GM08714 (cell line): ENCODE data around the gene METTL6.

Source experiments
- H3K4me3 ChIP-seq: fragments of 200-500 bp; sonication (Bioruptor generic); 2 replicates; pipeline ENCODE4 v1.5.1; 2014; ENCODE audit warnings: mild to moderate bottlenecking, low read length, inconsistent platforms
- ZNF274 ChIP-seq: IDR thresholded peaks from 2 replicates; pipeline ENCODE4 v1.6.1; 2012; ENCODE audit warnings: mild to moderate bottlenecking, low read depth, low read length

METTL6 gene

DNA sequence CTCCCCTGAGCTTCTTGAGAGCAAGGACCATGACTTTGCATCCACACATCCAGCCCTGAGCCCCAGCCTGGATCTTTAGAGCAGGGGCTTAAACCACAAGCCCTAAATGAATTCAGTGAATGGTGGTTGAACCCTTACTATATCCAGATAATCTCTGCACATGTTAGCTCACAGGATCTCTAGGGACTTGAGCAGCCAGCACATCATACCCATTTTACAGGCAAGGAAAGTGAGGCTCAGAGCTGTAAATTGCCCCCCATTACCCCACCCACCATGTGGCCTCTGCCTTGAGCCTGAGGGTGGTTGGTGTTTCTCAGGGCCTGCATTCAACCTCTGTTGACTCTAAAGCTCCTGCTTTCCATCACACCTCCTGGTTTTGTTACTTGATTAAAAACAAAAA, 27.6 kb upstream of the METTL6 start:
- no peak overlapping the region for H3K4me3 ChIP-seq
- TF ChIP-seq ZNF274 = no peak

DNA sequence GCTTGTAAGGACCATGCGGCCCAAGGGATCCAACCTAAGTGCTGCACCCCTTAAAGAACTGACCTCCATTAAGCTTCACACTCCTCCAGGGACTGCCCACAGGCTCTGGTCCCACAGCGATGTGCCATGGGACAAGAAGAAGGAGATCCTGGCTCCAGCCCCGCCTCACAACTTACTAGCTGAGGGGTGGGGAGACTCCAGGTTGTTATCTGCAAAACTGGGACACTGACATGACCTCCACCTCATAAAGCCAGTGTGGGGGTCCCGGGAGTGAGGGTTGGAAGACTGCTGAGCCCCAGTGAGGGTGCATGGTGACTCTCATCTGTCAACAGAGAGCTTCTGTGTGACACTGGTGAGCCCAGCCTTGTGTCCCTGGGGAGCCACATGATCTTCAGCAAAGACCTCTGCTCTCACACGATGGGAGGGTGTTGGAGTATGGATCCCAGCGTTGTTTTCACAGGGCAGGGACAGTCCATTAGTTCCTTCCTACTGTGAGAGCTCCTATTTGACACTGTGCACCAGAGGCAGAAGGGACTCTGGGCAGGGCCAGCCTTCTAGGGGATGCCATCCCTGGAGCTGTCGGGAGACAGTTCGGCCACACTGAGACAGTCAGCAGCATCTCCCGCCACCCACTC, 26.8 kb upstream of the METTL6 start:
- TF ChIP-seq ZNF274 = no peak
- H3K4me3 ChIP-seq = no peak overlapping the region

DNA sequence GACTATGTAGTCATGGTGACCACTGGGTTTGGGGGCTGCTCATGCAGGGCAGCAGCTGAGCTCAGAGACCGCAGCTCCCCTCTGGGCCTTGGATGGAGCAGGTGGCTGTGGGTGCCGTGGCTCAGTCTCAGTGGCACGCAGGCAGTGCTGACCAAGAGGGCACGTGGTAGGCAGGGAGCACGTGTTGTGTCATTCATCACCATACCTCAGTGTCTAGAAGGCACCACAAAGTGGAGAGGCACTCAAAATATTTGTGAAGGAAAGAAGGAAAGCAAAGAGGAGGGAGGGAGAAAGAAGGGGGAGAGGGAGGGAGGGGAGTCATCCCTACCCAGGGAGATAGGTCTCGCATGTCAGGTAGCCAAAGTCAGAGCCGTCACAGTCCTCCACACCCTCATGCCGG, 26.2 kb upstream of the METTL6 start:
- TF ChIP-seq ZNF274 = no peak
- no peak overlapping the region for H3K4me3 ChIP-seq

DNA sequence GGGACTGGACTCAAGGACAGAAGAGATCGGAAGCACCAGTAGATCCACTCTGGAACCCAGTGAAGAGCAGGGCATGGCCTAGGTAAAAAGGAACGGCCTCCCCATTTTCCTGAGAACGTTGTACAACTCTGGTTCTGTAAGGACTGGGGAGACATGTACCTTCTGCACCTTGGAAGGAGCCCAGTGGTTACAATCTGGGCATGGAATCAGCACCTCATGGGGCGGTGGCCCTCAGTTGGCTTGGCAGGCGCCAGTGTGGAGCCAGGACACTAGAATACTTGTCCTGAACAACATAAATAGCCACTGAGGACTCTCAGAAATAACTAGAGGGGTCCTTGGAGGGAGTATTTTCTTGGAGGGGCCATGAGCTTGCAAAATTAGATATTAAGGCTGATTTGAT, 25.6 kb upstream of the METTL6 start:
- H3K4me3 ChIP-seq = no peak overlapping the region
- TF ChIP-seq ZNF274 = no peak

DNA sequence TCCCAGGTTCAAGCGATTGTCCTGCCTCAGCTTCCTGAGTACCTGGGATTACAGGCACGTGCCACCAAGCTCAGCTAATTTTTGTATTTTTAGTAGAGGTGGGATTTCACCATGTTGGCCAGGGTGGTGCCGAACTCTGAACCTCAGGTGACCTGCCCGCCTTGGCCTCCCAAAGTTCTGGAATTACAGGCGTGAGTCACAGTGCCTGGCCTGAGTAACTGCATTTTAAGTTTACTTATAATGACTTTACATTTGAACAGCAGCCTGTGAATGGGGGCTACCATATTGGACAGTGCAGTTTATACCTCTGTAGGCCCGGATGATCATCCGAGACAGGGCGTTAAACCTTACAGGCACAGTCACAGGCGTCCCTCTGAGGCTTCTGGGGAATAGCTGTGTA, 24.8 kb upstream of the METTL6 start:
- H3K4me3 ChIP-seq = no peak overlapping the region
- TF ChIP-seq ZNF274 = no peak

DNA sequence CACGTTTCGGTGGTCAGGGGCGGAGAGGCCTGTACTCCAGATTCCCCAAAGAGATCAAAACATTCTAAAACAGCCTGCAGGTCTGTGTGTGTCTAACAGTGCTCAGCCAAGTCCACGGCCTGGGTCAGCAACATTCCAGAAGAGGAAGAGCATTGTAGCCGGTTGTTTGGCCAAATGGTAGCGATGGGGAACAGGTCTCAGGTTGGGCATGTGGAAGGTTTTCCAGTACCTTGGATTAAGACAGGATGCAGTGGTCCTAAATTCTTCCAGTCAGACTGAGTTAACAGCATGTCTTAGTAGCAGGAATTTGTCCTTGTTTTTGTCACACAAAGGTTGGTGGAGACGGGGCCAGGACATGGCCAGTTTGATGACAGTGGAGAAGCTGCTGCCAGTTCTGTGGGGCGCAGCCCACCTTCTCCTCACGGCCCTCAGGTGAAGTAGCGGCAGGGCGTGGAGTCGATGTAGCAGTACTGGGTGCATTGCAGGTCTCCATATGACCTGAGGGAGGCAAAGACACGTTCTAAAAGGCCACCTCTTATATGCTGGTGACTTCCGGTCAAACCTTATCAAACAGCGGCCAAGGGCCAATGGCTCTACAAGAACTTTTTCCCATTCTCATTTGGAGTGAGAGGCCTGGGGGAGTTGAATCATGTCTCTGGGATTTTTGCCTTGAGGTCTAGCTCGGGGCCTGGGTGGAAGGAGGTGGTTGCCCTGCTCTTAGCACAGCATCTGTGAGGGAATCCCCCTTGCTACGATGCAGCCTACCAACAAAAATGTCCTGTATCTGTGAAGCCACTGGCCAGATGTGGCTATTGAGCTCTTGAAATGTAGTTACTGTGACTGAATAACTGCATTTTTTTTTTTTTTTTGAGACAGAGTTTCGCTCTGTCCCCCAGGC, 24.1 kb upstream of the METTL6 start:
- no peak overlapping the region for H3K4me3 ChIP-seq
- no peak for TF ChIP-seq ZNF274

DNA sequence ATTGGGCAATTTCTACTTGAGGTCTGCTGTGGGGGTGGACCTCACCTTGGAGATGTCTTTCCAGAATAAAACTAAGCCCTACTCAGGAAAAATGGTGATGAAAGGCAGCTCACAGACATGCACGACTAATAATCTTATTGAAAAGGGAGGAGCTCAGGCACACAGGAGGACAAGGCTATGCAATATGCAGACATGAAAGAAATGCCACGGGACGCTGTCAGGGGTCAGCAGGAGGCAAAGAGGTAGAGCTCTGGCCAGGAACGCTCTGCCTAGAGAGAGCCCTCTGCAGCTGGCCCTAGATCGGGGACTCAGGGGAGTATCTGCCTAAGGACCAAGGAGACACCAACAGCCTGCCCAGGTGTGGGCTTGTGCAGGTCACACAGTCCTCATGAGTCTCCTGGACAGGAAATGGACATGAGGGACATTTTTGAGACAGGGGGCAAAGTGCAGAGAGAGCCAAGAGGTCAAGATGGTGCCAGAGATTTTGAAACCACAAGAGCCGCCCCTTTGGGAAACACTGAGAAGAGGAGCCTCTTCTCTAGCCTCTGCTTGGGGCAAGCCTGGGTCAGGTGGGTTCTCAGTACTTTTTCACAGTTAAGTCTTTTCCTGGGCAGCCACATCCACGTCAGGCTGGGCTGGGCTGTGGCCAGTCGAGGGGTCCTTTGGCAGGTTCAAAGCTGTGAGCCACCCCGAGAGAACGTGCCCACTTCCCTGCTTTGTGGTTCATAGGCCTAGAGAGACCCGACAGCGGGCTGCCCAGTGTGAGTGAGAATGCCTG, 23.3 kb upstream of the METTL6 start:
- no peak for TF ChIP-seq ZNF274
- no peak overlapping the region for H3K4me3 ChIP-seq

DNA sequence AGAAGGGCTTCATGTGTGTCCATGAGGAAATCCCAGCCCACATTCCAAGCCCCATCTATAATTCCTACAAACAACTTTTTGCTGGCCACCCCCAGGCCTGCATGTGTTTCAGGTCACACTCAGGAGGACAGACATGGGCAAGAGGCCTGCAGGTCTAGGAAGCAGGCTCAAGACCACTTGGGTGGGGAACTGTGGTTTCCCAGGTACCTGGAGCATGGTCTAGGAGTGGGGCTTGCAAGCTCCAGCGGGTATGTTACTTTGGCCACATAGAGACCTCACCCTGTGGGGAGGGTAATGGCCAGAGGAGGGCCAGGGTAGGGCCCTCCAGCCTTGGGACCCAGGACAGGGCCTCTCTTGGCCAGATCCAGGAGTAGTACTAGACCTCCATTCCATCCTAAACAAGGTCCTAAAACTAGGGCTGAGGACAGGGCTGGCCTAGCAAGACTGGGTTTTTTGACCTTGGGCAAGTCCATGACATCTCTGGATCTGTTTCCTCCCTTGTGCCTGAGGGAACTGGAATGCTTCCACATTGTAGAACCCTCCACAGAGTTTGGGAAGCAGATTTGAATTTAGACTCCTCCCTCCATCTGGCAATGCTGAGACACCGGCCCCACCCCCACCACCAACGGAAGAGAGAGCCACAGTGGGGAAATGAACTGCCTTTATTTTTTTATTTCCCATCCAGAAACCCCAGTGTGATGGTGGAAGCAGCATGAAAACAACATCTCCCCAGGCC, 22.3 kb upstream of the METTL6 start:
- H3K4me3 ChIP-seq = no peak overlapping the region
- TF ChIP-seq ZNF274 = no peak

DNA sequence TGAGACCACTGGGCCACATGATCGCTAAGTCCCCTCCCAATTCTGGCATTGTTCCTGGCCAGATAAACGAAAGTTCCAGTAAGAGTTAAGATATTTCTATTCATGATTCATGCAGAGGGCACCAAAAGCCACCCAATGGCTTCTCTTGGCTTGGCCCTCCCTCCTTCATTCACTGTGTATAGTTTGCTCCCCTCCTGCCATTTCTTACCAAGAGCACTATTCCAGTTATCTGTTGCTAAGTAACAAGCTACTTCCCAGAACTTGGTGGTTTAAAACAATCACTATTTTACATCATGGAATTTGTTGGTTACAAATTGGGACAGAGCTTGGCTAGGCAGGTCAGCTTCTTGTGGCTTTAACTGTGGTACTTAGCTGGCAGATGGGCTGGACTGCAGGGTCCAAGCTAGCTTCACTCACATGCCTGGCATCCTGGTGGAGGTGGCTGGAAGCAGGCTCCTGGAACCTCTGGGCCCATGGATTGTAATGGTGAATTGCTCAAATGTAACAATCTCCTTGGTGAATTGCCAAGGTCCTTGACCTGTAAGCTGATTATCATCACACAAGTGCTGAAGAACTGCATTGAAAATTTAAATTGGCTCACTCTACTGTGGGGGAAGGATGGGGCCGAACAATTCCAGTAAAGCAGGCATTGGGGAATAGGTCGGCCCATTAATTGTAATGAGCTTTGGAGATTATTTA, 16.6 kb upstream of the METTL6 start:
- TF ChIP-seq ZNF274 = no peak
- no peak overlapping the region for H3K4me3 ChIP-seq

DNA sequence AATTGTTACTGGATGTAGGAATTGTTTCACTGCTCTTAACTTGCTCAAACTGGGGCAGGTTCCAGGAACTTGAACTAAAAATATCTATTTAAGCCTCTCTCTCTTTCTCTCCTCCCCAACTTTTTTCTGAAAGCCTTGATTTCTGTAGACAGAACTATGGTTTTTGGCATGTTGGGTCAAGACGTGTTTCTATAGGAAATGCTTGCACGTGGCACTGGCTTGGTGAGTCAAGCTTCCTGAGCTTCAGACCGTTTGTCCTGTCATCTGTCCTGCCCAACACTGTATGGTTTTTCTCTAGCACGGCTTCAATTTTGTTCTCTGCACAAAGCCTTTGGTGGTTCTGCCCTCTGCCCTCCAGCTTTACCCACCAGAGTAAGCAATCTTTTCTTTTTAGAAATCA, 13.5 kb upstream of the METTL6 start:
- TF ChIP-seq ZNF274 = no peak
- no peak overlapping the region for H3K4me3 ChIP-seq

DNA sequence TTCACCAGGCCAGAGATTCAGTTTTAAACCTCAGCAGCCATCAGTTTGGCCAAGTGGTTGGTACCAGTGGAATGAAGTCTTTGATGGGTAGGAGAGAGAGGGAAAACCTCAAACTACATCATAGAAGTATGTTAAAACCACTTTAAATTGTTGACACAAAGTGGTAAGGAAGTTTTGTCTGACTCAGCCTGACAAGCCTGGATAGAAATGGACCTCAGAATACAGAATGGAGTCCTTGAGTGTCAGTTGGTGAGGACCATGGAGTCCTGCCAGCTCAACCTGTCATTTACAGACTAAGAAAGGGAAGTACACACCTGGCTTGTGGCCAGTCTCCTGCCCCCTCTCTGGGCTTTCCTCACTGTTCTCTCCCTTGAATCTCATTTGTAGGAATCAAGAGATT, 12.1 kb upstream of the METTL6 start:
- no peak for TF ChIP-seq ZNF274
- no peak overlapping the region for H3K4me3 ChIP-seq

DNA sequence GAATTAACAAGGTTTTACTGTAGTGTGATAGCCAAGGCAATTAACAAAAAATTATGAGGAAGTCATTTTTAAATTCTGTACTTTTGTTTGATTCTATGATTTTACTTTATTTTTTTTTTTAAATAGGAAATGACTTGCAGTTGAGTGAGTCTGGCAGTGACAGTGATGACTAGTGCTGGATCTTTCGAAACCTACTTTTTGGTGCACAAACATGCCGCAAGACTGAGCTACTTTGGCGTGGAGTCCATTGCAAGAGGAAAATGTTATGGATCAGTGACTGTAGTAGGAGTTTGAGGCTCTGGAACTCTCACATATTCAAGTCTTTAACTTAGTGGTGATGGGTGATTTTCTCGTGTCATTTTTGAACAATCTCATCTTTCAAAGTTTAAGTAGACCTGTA, 11.6 kb upstream of the METTL6 start:
- H3K4me3 ChIP-seq = no peak overlapping the region
- TF ChIP-seq ZNF274 = no peak

DNA sequence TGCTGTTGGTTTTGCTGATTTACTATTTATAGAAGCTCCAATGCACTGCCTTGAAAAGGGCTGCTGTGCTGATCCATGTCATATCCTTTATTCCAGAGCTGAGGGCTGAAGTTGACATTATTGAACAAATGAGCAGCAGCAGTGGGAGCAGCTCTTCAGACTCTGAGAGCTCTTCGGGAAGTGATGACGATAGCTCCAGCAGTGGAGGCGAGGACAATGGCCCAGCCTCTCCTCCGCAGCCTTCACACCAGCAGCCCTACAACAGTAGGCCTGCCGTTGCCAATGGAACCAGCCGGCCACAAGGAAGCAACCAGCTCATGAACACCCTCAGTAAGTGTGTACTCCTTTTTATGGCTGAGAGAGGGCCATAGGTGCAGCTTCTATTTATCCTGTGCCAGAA, 8.9 kb upstream of the METTL6 start:
- no peak overlapping the region for H3K4me3 ChIP-seq
- TF ChIP-seq ZNF274 = no peak
